ENCODE data around the gene ACKR3. TPM values are rescaled to one million over a fixed set of nuclear protein-coding genes. Genes with fewer than 3 reads are reported as not detected.

Gene ACKR3
- total and polyA plus RNA-seq, 2 donors (not counting 1 experiment from before 2014, with no cell fraction given) = 7.1 to 15.3 TPM

- TF ChIP-seq CTCF (IDR thresholded peaks at IDR 0.05) (no peak), EZH2 (IDR thresholded peaks at IDR 0.05; ENCODE audit: borderline replicate concordance, insufficient read depth, low read depth, low read length, poor library complexity, severe bottlenecking) (no peak)
These were observed 46.4 kb upstream of the ACKR3 start for GRCh38 chr2:236523249-236523648.

GRCh38 chr2:236525411-236525997, 44.1 kb upstream of the ACKR3 start:
- no peak overlapping the region for H2AFZ ChIP-seq (ENCODE audit: insufficient read depth, low read depth, low read length, poor library complexity, severe bottlenecking)
- H3K9me3 ChIP-seq (ENCODE audit: control extremely low read depth in 1 of 3, control insufficient read depth in 2 of 3, insufficient read depth in 1 of 3, low read length in 2 of 3) = no peaks in the 10 kb centered on the region
- no peak overlapping the region for H3K4me2 ChIP-seq (replicated peaks; ENCODE audit: low read depth, low read length, poor library complexity, severe bottlenecking)
- ChIA-PET POLR2A (no interaction called here), CTCF (interaction anchor here (1.7 to 3.5 kb wide), 2 partner anchors 12 to 44 kb away, joined by 8 to 12 read pairs; partner anchors contain the start of gene ACKR3)
- 94% methylated on average over 5 of the region's 8 CpGs for WGBS (ENCODE audit: insufficient coverage)
- peaks cover 13% of the 10 kb centered on the region for H3K27me3 Mint-ChIP-seq
- no peaks in the 10 kb centered on the region for H3K36me3 ChIP-seq (replicated peaks in 1 of 2; ENCODE audit: control extremely low read depth in 1 of 2, control insufficient read depth in 1 of 2, extremely low read depth in 1 of 2, insufficient read depth in 2 of 2, low read length in 1 of 2)
- no peaks in the 10 kb centered on the region for H3K4me1 Mint-ChIP-seq
- peaks cover 0 to 2% (median under 1%) of the 10 kb centered on the region in 4 experiments for H3K27me3 ChIP-seq (replicated peaks in 1 of 4; ENCODE audit: control extremely low read depth in 1 of 4, control insufficient read depth in 3 of 4, insufficient read depth in 4 of 4, low read length in 3 of 4)
- H3K79me2 ChIP-seq (ENCODE audit: control insufficient read depth, insufficient read depth, low read length) = no peaks in the 10 kb centered on the region
- no peak overlapping the region for H3K4me3 Mint-ChIP-seq
- no peaks in the 10 kb centered on the region for H3K9me3 Mint-ChIP-seq (ENCODE audit: insufficient read depth)
- no peak overlapping the region for H3K4me3 ChIP-seq (ENCODE audit: control extremely low read depth in 1 of 5, extremely low read depth in 1 of 5, insufficient read depth in 1 of 5, low read depth in 2 of 5, low read length in 4 of 5)
- no peaks in the 10 kb centered on the region for H3K4me1 ChIP-seq (ENCODE audit: control insufficient read depth in 2 of 2, insufficient read depth in 2 of 2, low read length in 2 of 2)
- TF ChIP-seq EZH2 (IDR thresholded peaks at IDR 0.05; ENCODE audit: borderline replicate concordance, insufficient read depth, low read depth, low read length, poor library complexity, severe bottlenecking) = no peak
- TF ChIP-seq CTCF (IDR thresholded peaks at IDR 0.05) = no peak
- no peak for DNase-seq
- H3K27ac Mint-ChIP-seq = no peak overlapping the region
- intact Hi-C loops (cut with micrococcal nuclease) = no loop called here
- no peak overlapping the region for H3K27ac ChIP-seq (ENCODE audit: low read length in 2 of 2)
- H3K9ac ChIP-seq (ENCODE audit: low read length) = no peak overlapping the region
- no peaks in the 10 kb centered on the region for H4K20me1 ChIP-seq (ENCODE audit: control insufficient read depth, insufficient read depth, low read length, poor library complexity, severe bottlenecking)
- ATAC-seq (ENCODE audit: low read depth) = no peak

More at GRCh38 chr2:236523249-236523648, 46.4 kb upstream of the ACKR3 start:
- H3K4me1 ChIP-seq (ENCODE audit: control insufficient read depth in 2 of 2, insufficient read depth in 2 of 2, low read length in 2 of 2) = peaks cover 1 to 2% of the 10 kb centered on the region in 2 donors
- Mint-ChIP-seq H3K9me3 (ENCODE audit: insufficient read depth) (no peaks in the 10 kb centered on the region), H3K4me1 (peaks cover under 1% of the 10 kb centered on the region), H3K4me3 (no peak overlapping the region), H3K27me3 (peaks cover 19% of the 10 kb centered on the region), H3K27ac (no peak overlapping the region)
- H3K4me2 ChIP-seq (replicated peaks; ENCODE audit: low read depth, low read length, poor library complexity, severe bottlenecking) = no peak overlapping the region
- ATAC-seq (ENCODE audit: low read depth) (no peak), DNase-seq (no peak)
- H3K36me3 ChIP-seq (replicated peaks in 1 of 2; ENCODE audit: control extremely low read depth in 1 of 2, control insufficient read depth in 1 of 2, extremely low read depth in 1 of 2, insufficient read depth in 2 of 2, low read length in 1 of 2) = no peaks in the 10 kb centered on the region
- peaks cover 0 to 6% (median 1%) of the 10 kb centered on the region in 4 experiments for H3K27me3 ChIP-seq (replicated peaks in 1 of 4; ENCODE audit: control extremely low read depth in 1 of 4, control insufficient read depth in 3 of 4, insufficient read depth in 4 of 4, low read length in 3 of 4)
- no peaks in the 10 kb centered on the region for H3K9me3 ChIP-seq (ENCODE audit: control extremely low read depth in 1 of 3, control insufficient read depth in 2 of 3, insufficient read depth in 1 of 3, low read length in 2 of 3)
- H3K9ac ChIP-seq (ENCODE audit: low read length) = no peak overlapping the region
- H4K20me1 ChIP-seq (ENCODE audit: control insufficient read depth, insufficient read depth, low read length, poor library complexity, severe bottlenecking) = no peaks in the 10 kb centered on the region
- no peaks in the 10 kb centered on the region for H3K79me2 ChIP-seq (ENCODE audit: control insufficient read depth, insufficient read depth, low read length)
- CTCF ChIA-PET = interaction anchor here (2.3 to 3.5 kb wide), 2 partner anchors 10 to 46 kb away, joined by 11 to 12 read pairs; partner anchors contain the start of gene ACKR3
- intact Hi-C loops (cut with micrococcal nuclease) = no loop called here
- no peak overlapping the region for H2AFZ ChIP-seq (ENCODE audit: insufficient read depth, low read depth, low read length, poor library complexity, severe bottlenecking)
- no peak overlapping the region for H3K27ac ChIP-seq (ENCODE audit: low read length in 2 of 2)
- H3K4me3 ChIP-seq (ENCODE audit: control extremely low read depth in 1 of 5, extremely low read depth in 1 of 5, insufficient read depth in 1 of 5, low read depth in 2 of 5, low read length in 4 of 5) = no peak overlapping the region
- POLR2A ChIA-PET = no interaction called here
